AG04450 (cell line): ENCODE measurements around the gene TRHDE. TPM values are rescaled to one million over a fixed set of nuclear protein-coding genes. Genes with fewer than 3 reads are reported as not detected.
A peak's percentile ranks its signal among the peaks of the same experiment; 100 is the strongest.

ENCODE experiments used
- CTCF ChIA-PET: fragments of 300-600, 350-600 bp; formaldehyde crosslinking; extraction: SDS; loops from one replicate; lab custom pipeline; 2022; ENCODE audit warnings: antibody characterized with exemption, inconsistent platforms; lab: Charles Lee
- POLR2A ChIA-PET: fragments of 350-600 bp; formaldehyde crosslinking; extraction: SDS; loops from one replicate; lab custom pipeline; 2021; ENCODE audit warnings: antibody characterized with exemption, inconsistent platforms; lab: Yijun Ruan, JAX
- DNase-seq: peaks from one replicate; pipeline ENCODE4 v3.0.0-alpha.2; 2011; ENCODE audit warnings: low read depth, low spot score
- H3K27ac ChIP-seq: one replicate; pipeline ENCODE4 v1.5.1; 2012; ENCODE audit warnings: low read depth, low read length, control low read depth
- H3K27me3 ChIP-seq: one replicate; pipeline ENCODE4 v1.6.0; 2012; ENCODE audit warnings: low read length; ENCODE audit not compliant: control insufficient read depth, insufficient read depth
- H3K4me3 ChIP-seq: 2 replicates; pipeline ENCODE4 v1.5.1; 2011; ENCODE audit warnings: mild to moderate bottlenecking, low read depth, low read length, control low read depth
- H3K9me3 ChIP-seq: 2 replicates; pipeline ENCODE4 v1.5.1; 2012; ENCODE audit warnings: low read length; ENCODE audit not compliant: control insufficient read depth, insufficient read depth
- CTCF ChIP-seq: IDR thresholded peaks from 2 replicates; pipeline ENCODE4 v1.5.1; 2011; ENCODE audit warnings: low read depth, low read length, control low read depth, inconsistent platforms
- polyA plus RNA-seq: library from polyadenylated mRNA; depleted of rRNA; stranded (reverse); fragments of >200 nt; gene quantifications from 2 replicates; pipeline ENCODE4 v1.2.3, GENCODE V29; 2011

TRHDE gene
- polyA plus RNA-seq, 1 experiment, result 90.7 TPM

GRCh38 chr12:72523754-72524153 lies 251.6 kb downstream of the TRHDE start:
- CTCF ChIA-PET, result interaction anchor here (1.4 to 2.2 kb wide), 2 partner anchors 12 to 195 kb away, joined by 3 to 7 read pairs; no protein-coding TSS in a partner anchor
- POLR2A ChIA-PET, result no interaction called here
- DNase-seq, result no peak

GRCh38 chr12:72535212-72535990 lies 263.2 kb downstream of the TRHDE start:
- ChIA-PET POLR2A (no interaction called here), CTCF (interaction anchor here (0.8 kb wide), 1 partner anchor 10 kb away, joined by 3 read pairs; no protein-coding TSS in a partner anchor)
- H3K27me3 ChIP-seq, result no peaks in the 10 kb centered on the region

More at GRCh38 chr12:72523754-72524153, 251.6 kb downstream of the TRHDE start:
- Histone ChIP-seq H3K27ac (no peak overlapping the region), H3K4me3 (no peak overlapping the region), H3K27me3 (no peaks in the 10 kb centered on the region), H3K9me3 (no peaks in the 10 kb centered on the region)
- no peak for TF ChIP-seq CTCF

GRCh38 chr12:72540811-72541210 lies 268.6 kb downstream of the TRHDE start:
- H3K27me3 ChIP-seq, result no peaks in the 10 kb centered on the region
- no peak overlapping the region for H3K27ac ChIP-seq
- CTCF ChIA-PET, result interaction anchor here (0.6 kb wide), 1 partner anchor 8 kb away, joined by 3 read pairs; no protein-coding TSS in a partner anchor
- no peak overlapping the region for H3K4me3 ChIP-seq
- TF ChIP-seq CTCF, result no peak
- no peak for DNase-seq
- POLR2A ChIA-PET, result no interaction called here
- H3K9me3 ChIP-seq, result no peaks in the 10 kb centered on the region

More at GRCh38 chr12:72535212-72535990, 263.2 kb downstream of the TRHDE start:
- Histone ChIP-seq H3K9me3 (no peaks in the 10 kb centered on the region), H3K27ac (no peak overlapping the region), H3K4me3 (no peak overlapping the region)
- no peak for TF ChIP-seq CTCF
- no peak for DNase-seq

GRCh38 chr12:72543777-72544467 lies 271.8 kb downstream of the TRHDE start:
- CTCF ChIA-PET, result no interaction called here
- no peaks in the 10 kb centered on the region for H3K27me3 ChIP-seq
- H3K9me3 ChIP-seq, result no peaks in the 10 kb centered on the region
- no peak for TF ChIP-seq CTCF
- no peak for DNase-seq
- POLR2A ChIA-PET, result no interaction called here
- no peak overlapping the region for H3K4me3 ChIP-seq
- H3K27ac ChIP-seq, result no peak overlapping the region

GRCh38 chr12:72546106-72546505 lies 273.9 kb downstream of the TRHDE start:
- no peak overlapping the region for H3K27ac ChIP-seq
- peak; percentile 26 for DNase-seq
- CTCF ChIA-PET, result no interaction called here
- no peaks in the 10 kb centered on the region for H3K9me3 ChIP-seq
- no peaks in the 10 kb centered on the region for H3K27me3 ChIP-seq
- POLR2A ChIA-PET, result no interaction called here
- TF ChIP-seq CTCF, result no peak
- no peak overlapping the region for H3K4me3 ChIP-seq
